Placental pericyte (primary cell): ENCODE measurements around the gene PBRM1. TPM values are rescaled to one million over a fixed set of nuclear protein-coding genes. Genes with fewer than 3 reads are reported as not detected.

ENCODE experiments used
- small RNA-seq: library from RNA; depleted of rRNA; stranded (forward); fragments of <200 nt; gene quantifications from one replicate; pipeline ENCODE3, GENCODE V24; 2012; ENCODE audit warnings: low replicate concordance
- total RNA-seq: library from RNA; depleted of rRNA; stranded (reverse); fragments of >200 nt; gene quantifications from 2 replicates; pipeline ENCODE4 v1.2.3, GENCODE V29; 2012

PBRM1 gene
- 86.4 and 93.6 TPM in 2 replicates for total RNA-seq

GRCh38 chr3:52685709-52686691 is at the start of gene PBRM1, which contains the start of gene GNL3:
Gene PBRM1, minus strand, starts transcription at chr3:52685913.
Gene GNL3, plus strand, starts transcription at chr3:52686032. Its CDS starts 61 bp downstream, at chr3:52686093.

GRCh38 chr3:52705688-52706686 is 20.3 kb upstream of the PBRM1 start, which contains the start of the genes GLT8D1 and SPCS1:
Gene GLT8D1, minus strand, starts transcription at chr3:52705791. Its CDS starts 5,331 bp downstream, at chr3:52700460.
Gene SPCS1, plus strand, starts transcription at chr3:52706106. Its CDS starts 141 bp downstream, at chr3:52706247.

GRCh38 chr3:52536369-52537164 is 149.1 kb downstream of the PBRM1 start, which contains the start of gene UQCC5:
Gene UQCC5, plus strand, starts transcription at chr3:52536605. Its CDS starts 151 bp downstream, at chr3:52536756.

GRCh38 chr3:52533623-52534280 is 152.0 kb downstream of the PBRM1 start, which contains the start of gene NT5DC2:
Gene NT5DC2, minus strand, starts transcription at chr3:52533857. Its CDS starts 120 bp downstream, at chr3:52533737.

Small RNA genes within 50 kb of the gene (small RNA-seq; reads per million reads assigned to genes)
- gene AC006254.2 (not detected), gene RF00569 (28,220 reads per million, percentile 100 among the genes with 10 or more reads in this experiment), gene RF01183 (not detected), gene RNU6-856P (not detected), gene RNU6ATAC16P (0.10 reads per million), gene SNORD19 (not detected), gene SNORD19B (not detected), gene SNORD69 (1,109 reads per million, percentile 100 among the genes with 10 or more reads in this experiment)

Other genes starting within 250 kb of the PBRM1 start
- under 0.01 TPM in 2 replicates for gene SEMA3G, start 240.8 kb downstream of the PBRM1 start, total RNA-seq
- 2.0 TPM in 1 of 2 replicates, not detected in the other for gene TNNC1, start 231.9 kb downstream of the PBRM1 start, total RNA-seq
- gene NISCH, start 230.3 kb downstream of the PBRM1 start, total RNA-seq = 50.3 and 57.0 TPM in 2 replicates
- under 0.01 and 0.57 TPM in 2 replicates for gene STAB1, start 190.6 kb downstream of the PBRM1 start, total RNA-seq
- 57.3 and 68.6 TPM in 2 replicates for gene NT5DC2, start 152.1 kb downstream of the PBRM1 start, total RNA-seq
- 0.88 and 7.3 TPM in 2 replicates for gene UQCC5, start 149.3 kb downstream of the PBRM1 start, total RNA-seq
- gene GNL3, start 119 bp upstream of the PBRM1 start, total RNA-seq = 134 and 171 TPM in 2 replicates
- 80.5 and 96.1 TPM in 2 replicates for gene GLT8D1, start 19.9 kb upstream of the PBRM1 start, total RNA-seq
- gene SPCS1, start 20.2 kb upstream of the PBRM1 start, total RNA-seq = 70.2 and 75.5 TPM in 2 replicates
- gene NEK4, start 85.0 kb upstream of the PBRM1 start, total RNA-seq = 23.2 and 34.8 TPM in 2 replicates
- not detected in 2 replicates for gene ITIH1, start 91.7 kb upstream of the PBRM1 start, total RNA-seq
- gene ITIH3, start 108.9 kb upstream of the PBRM1 start, total RNA-seq = 0.14 TPM in 1 of 2 replicates, not detected in the other
- 0.57 and 0.88 TPM in 2 replicates for gene ITIH4, start 144.8 kb upstream of the PBRM1 start, total RNA-seq
- not detected in 2 replicates for gene MUSTN1, start 149.1 kb upstream of the PBRM1 start, total RNA-seq
- gene STIMATE, start 211.6 kb upstream of the PBRM1 start, total RNA-seq = 17.1 and 22.0 TPM in 2 replicates